AG04450 (cell line): ENCODE results near the gene LIN52. TPM values are rescaled to one million over a fixed set of nuclear protein-coding genes. Genes with fewer than 3 reads are reported as not detected.

Experiments used
- CTCF ChIA-PET: fragments of 300-600, 350-600 bp; formaldehyde crosslinking; extraction: SDS; loops from one replicate; lab custom pipeline; 2022; ENCODE audit warnings: antibody characterized with exemption, inconsistent platforms; lab: Charles Lee
- POLR2A ChIA-PET: fragments of 350-600 bp; formaldehyde crosslinking; extraction: SDS; loops from one replicate; lab custom pipeline; 2021; ENCODE audit warnings: antibody characterized with exemption, inconsistent platforms; lab: Yijun Ruan, JAX
- DNase-seq: peaks from one replicate; pipeline ENCODE4 v3.0.0-alpha.2; 2011; ENCODE audit warnings: low read depth, low spot score
- H3K27ac ChIP-seq: one replicate; pipeline ENCODE4 v1.5.1; 2012; ENCODE audit warnings: low read depth, low read length, control low read depth
- H3K27me3 ChIP-seq: one replicate; pipeline ENCODE4 v1.6.0; 2012; ENCODE audit warnings: low read length; ENCODE audit not compliant: control insufficient read depth, insufficient read depth
- H3K4me3 ChIP-seq: 2 replicates; pipeline ENCODE4 v1.5.1; 2011; ENCODE audit warnings: mild to moderate bottlenecking, low read depth, low read length, control low read depth
- H3K9me3 ChIP-seq: 2 replicates; pipeline ENCODE4 v1.5.1; 2012; ENCODE audit warnings: low read length; ENCODE audit not compliant: control insufficient read depth, insufficient read depth
- CTCF ChIP-seq: IDR thresholded peaks from 2 replicates; pipeline ENCODE4 v1.5.1; 2011; ENCODE audit warnings: low read depth, low read length, control low read depth, inconsistent platforms
- polyA plus RNA-seq: library from polyadenylated mRNA; depleted of rRNA; stranded (reverse); fragments of >200 nt; gene quantifications from 2 replicates; pipeline ENCODE4 v1.2.3, GENCODE V29; 2011

The LIN52 gene
- polyA plus RNA-seq, 1 experiment, result 10.6 TPM

- Histone ChIP-seq H3K4me3 (peak overlapping the region; percentile 90), H3K27me3 (no peaks in the 10 kb centered on the region), H3K9me3 (no peaks in the 10 kb centered on the region; the same call in 1 of the 2 replicates), H3K27ac (no peak overlapping the region)
- ChIA-PET CTCF (no interaction called here), POLR2A (no interaction called here)
- no peak for TF ChIP-seq CTCF
- no peak for DNase-seq
Observed at GRCh38 chr14:74083161-74083560, 1.6 kb upstream of the LIN52 start.

- no peak for DNase-seq
- no peak for TF ChIP-seq CTCF
- no peaks in the 10 kb centered on the region for H3K27me3 ChIP-seq
- H3K27ac ChIP-seq, result peak overlapping the region; percentile 57
- H3K4me3 ChIP-seq, result peak overlapping the region; percentile 90
- POLR2A ChIA-PET, result no interaction called here
- H3K9me3 ChIP-seq, result no peaks in the 10 kb centered on the region; the same call in 1 of the 2 replicates
- CTCF ChIA-PET, result no interaction called here
Observed at GRCh38 chr14:74083784-74084276, 926 bp upstream of the LIN52 start.

- DNase-seq, result no peak
- Histone ChIP-seq H3K9me3 (no peaks in the 10 kb centered on the region; the same call in 1 of the 2 replicates), H3K27me3 (no peaks in the 10 kb centered on the region), H3K4me3 (peak overlapping the region; percentile 90), H3K27ac (peak overlapping the region; percentile 80)
- ChIA-PET POLR2A (no interaction called here), CTCF (no interaction called here)
- no peak for TF ChIP-seq CTCF
Observed at GRCh38 chr14:74085047-74085637, 386 bp downstream of the LIN52 start.

GRCh38 chr14:74085828-74086227 is 1.1 kb downstream of the LIN52 start:
- Histone ChIP-seq H3K9me3 (no peaks in the 10 kb centered on the region; the same call in 1 of the 2 replicates), H3K27me3 (no peaks in the 10 kb centered on the region), H3K4me3 (peak overlapping the region; percentile 90), H3K27ac (no peak overlapping the region)
- ChIA-PET CTCF (no interaction called here), POLR2A (no interaction called here)
- no peak for TF ChIP-seq CTCF
- DNase-seq, result no peak

- TF ChIP-seq CTCF, result no peak
- no peak for DNase-seq
- no peak overlapping the region for H3K27ac ChIP-seq
- H3K27me3 ChIP-seq, result no peaks in the 10 kb centered on the region
- ChIA-PET POLR2A (no interaction called here), CTCF (interaction anchor here (0.5 kb wide), 1 partner anchor 362 kb away, joined by 3 read pairs; no protein-coding TSS in a partner anchor)
- H3K9me3 ChIP-seq, result no peaks in the 10 kb centered on the region
- H3K4me3 ChIP-seq, result no peak overlapping the region
Observed at GRCh38 chr14:74089251-74090020, 4.7 kb downstream of the LIN52 start.
